Measurements from ENCODE around the gene AP3S2. TPM values are rescaled to one million over a fixed set of nuclear protein-coding genes. Genes with fewer than 3 reads are reported as not detected.
A peak's percentile ranks its signal among the peaks of the same experiment; 100 is the strongest.

AP3S2 gene
- total and polyA plus RNA-seq, 7 donors, result 18.0 to 74.3 (median 44.7) TPM

DNA sequence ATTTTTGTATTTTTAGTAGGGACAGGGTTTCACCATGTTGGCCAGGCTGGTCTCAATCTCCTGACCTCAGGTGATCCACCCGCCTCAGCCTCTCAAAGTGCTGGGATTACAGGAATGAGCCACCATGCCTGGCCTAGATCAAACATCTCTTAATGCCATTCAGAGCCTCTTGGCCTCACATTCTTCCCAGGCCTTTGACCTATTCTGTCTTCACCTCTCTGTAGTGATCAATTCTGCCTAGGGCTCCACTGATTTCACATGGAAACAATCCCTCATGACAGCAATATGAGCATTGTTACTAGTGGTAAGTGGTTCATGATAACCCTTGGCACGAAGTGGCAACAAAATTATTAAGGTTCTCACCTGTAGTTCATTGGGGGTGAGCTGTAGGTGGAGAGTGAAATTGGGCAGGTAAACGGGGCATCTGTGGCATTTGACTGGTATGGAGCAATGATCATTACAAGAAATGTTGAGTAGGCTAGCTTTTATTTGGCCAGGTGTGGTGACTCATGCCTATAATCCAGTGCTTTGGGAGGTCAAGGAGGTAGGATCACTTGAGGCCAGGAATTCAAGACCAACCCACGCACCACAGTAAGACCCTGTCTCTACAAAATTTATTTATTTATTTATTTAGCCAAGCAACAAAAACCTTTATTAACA lies 23.8 kb upstream of the AP3S2 start:
- no peaks in the 10 kb centered on the region for H3K9me3 ChIP-seq
- no peaks in the 10 kb centered on the region for H3K36me3 ChIP-seq (ENCODE audit: insufficient read depth in 1 of 2, low read depth in 1 of 2)
- 85 to 93% (median 93%) methylated on average over 4 of the region's 4 CpGs for WGBS, 3 donors
- ATAC-seq, result no peak
- no peak for DNase-seq
- no peak overlapping the region for H3K27ac ChIP-seq
- intact Hi-C loops (cut with DNase I), result no loop called here
- no peak for TF ChIP-seq CTCF (IDR thresholded peaks at IDR 0.05)
- no peaks in the 10 kb centered on the region for H3K4me1 ChIP-seq
- no peak overlapping the region for H3K4me3 ChIP-seq
- no peaks in the 10 kb centered on the region for H3K27me3 ChIP-seq (ENCODE audit: insufficient read depth in 3 of 3, low read length in 2 of 3)

GRCh38 chr15:89916660-89917059 lies 22.9 kb upstream of the AP3S2 start:
- H3K36me3 ChIP-seq (ENCODE audit: insufficient read depth in 1 of 2, low read depth in 1 of 2), result no peaks in the 10 kb centered on the region
- no peaks in the 10 kb centered on the region for H3K27me3 ChIP-seq (ENCODE audit: insufficient read depth in 3 of 3, low read length in 2 of 3)
- H3K27ac ChIP-seq, result no peak overlapping the region
- no peaks in the 10 kb centered on the region for H3K9me3 ChIP-seq
- intact Hi-C loops (cut with DNase I), result no loop called here
- H3K4me3 ChIP-seq, result no peak overlapping the region
- ATAC-seq, result no peak
- 62 to 87% (median 67%) methylated on average over 3 of the region's 3 CpGs for WGBS, 3 donors
- peaks cover 6% of the 10 kb centered on the region for H3K4me1 ChIP-seq
- DNase-seq, result no peak
- TF ChIP-seq CTCF (IDR thresholded peaks at IDR 0.05), result no peak

DNA sequence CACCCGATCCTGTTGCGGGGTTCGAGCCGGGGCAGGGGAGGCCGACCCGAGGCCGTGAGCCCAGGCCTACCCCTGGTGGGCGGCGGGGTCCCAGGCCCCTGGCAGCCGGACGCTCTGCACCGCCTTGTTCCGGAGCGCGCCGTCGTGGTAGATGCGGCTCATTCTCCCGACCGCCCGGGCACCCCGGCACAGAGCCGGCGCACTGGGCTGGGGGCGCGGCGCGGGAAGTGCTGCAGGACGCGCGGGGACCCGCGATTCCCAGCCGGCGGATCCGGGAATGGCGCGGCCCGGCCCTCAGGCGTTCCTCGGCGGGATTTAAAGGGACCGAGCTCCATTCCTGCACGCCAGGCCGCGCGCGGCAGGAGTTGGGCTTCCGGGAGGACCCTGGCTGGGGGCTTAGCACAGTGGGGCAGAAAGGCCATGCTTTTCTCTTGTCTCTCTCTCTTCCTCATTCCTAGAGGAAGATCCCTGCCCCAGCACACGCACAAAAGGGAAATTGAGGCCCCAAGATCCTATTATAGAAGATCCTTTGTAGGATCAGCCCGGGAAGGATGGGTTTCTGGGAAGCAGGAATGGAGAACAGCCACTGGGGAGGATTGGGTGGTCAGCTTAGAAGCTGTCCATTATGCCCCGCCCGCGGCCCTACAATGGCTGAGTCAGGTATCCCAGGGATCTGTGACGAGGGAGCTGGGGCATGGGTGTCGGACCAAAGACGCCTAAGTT lies 19.0 kb upstream of the AP3S2 start, which contains the start of gene ARPIN:
ARPIN (minus strand) TSS at position 279 of the 723 bp plus-strand sequence; CDS start at position 162, 117 bp downstream.
- H3K4me3 ChIP-seq, result peak within 1 kb of the TSS; percentile 91
- TF ChIP-seq CTCF (IDR thresholded peaks at IDR 0.05), result no peak

GRCh38 chr15:89912145-89912673 lies 18.4 kb upstream of the AP3S2 start:
- H3K9me3 ChIP-seq, result no peaks in the 10 kb centered on the region
- H3K27me3 ChIP-seq (ENCODE audit: insufficient read depth in 3 of 3, low read length in 2 of 3), result no peaks in the 10 kb centered on the region
- peak overlapping the region; percentile 91 for H3K4me3 ChIP-seq
- 3 to 6% (median 3%) methylated on average over 24 to 36 of the region's 36 CpGs for WGBS, 3 donors
- DNase-seq (peak; percentile 46 to 74), ATAC-seq (peak; percentile 60 to 87 (median 80))
- H3K36me3 ChIP-seq (ENCODE audit: insufficient read depth in 1 of 2, low read depth in 1 of 2), result peaks cover 0 to 31% of the 10 kb centered on the region in 2 donors
- intact Hi-C loops (cut with DNase I), result loop anchor here (5.0 kb wide), 2 partner anchors 90 to 160 kb away; partner anchors contain the start of gene ZNF710 (in 1 of the 2)
- TF ChIP-seq CTCF (IDR thresholded peaks at IDR 0.05), result no peak
- peak overlapping the region; percentile 63 for H3K27ac ChIP-seq
- peaks cover 6% of the 10 kb centered on the region for H3K4me1 ChIP-seq

More for the DNA sequence above, 19.0 kb upstream of the AP3S2 start, which contains the start of gene ARPIN:
- ATAC-seq, result peak; percentile 79 to 91 (median 84)
- Histone ChIP-seq H3K27me3 (ENCODE audit: insufficient read depth in 3 of 3, low read length in 2 of 3) (no peaks in the 10 kb centered on the region), H3K4me1 (peaks cover 6% of the 10 kb centered on the region), H3K27ac (peak within 1 kb of the TSS; percentile 63), H3K36me3 (ENCODE audit: insufficient read depth in 1 of 2, low read depth in 1 of 2) (peaks cover 0 to 26% of the 10 kb centered on the region in 2 donors), H3K9me3 (no peaks in the 10 kb centered on the region)
- intact Hi-C loops (cut with DNase I), result loop anchor here (5.0 kb wide), 2 partner anchors 89 to 159 kb away; partner anchors contain the start of gene ZNF710 (in 1 of the 2)
- DNase-seq, result peak; percentile 64 to 74
- WGBS, 3 donors, result 7 to 13% (median 8%) methylated on average over 31 to 57 of the region's 57 CpGs

Measured in psoas muscle (tissue), 8 donors.